WTC11 (cell line): ENCODE measurements around the gene AGAP1. TPM values are rescaled to one million over a fixed set of nuclear protein-coding genes. Genes with fewer than 3 reads are reported as not detected.
A peak's percentile ranks its signal among the peaks of the same experiment; 100 is the strongest.

Source experiments
- ATAC-seq: fragments of 200-7000 bp; cut with Tn5 transposase; 2 replicates; pipeline ENCODE4 v1.10.0; 2021; ENCODE audit warnings: mild to moderate bottlenecking, moderate library complexity
- CTCF ChIA-PET: fragments of 300-600 bp; sonication (Branson Sonifier 250); formaldehyde crosslinking; loops from one replicate; lab custom pipeline; 2021; ENCODE audit warnings: antibody characterized with exemption; lab: Charles Lee
- POLR2A ChIA-PET: fragments of 350-600 bp; sonication (Branson Sonifier 250); formaldehyde crosslinking; loops from one replicate; lab custom pipeline; 2021; ENCODE audit warnings: antibody characterized with exemption; lab: Charles Lee
- DNase-seq: peaks from one replicate; pipeline ENCODE4 v3.0.0; 2021; ENCODE audit warnings: low spot score
- H3K27ac Mint-ChIP-seq: 2 replicates; pipeline ENCODE4 v1.8.0; 2021; ENCODE audit warnings: mixed read lengths
- H3K27me3 Mint-ChIP-seq: 2 replicates; pipeline ENCODE4 v1.8.0; 2021; ENCODE audit warnings: low read depth, mild to moderate bottlenecking, moderate library complexity, mixed read lengths
- H3K36me3 Mint-ChIP-seq: 2 replicates; pipeline ENCODE4 v1.8.0; 2021; ENCODE audit warnings: mixed read lengths
- H3K4me1 Mint-ChIP-seq: 2 replicates; pipeline ENCODE4 v1.8.0; 2022; ENCODE audit warnings: mixed read lengths
- H3K4me3 Mint-ChIP-seq: 2 replicates; pipeline ENCODE4 v1.8.0; 2021; ENCODE audit warnings: mild to moderate bottlenecking, moderate library complexity, mixed read lengths
- H3K9me3 Mint-ChIP-seq: 2 replicates; pipeline ENCODE4 v1.8.0; 2021; ENCODE audit warnings: mixed read lengths
- AR ChIP-seq: fragments of 250-450 bp; sonication (Bioruptor Pico); IDR thresholded peaks from 2 replicates; pipeline ENCODE4 v1.9.0; 2021; ENCODE audit warnings: mild to moderate bottlenecking
- ETV6 ChIP-seq: sonication (generic); formaldehyde crosslinking; IDR thresholded peaks from 2 replicates; pipeline ENCODE4 v1.8.1; 2022; ENCODE audit warnings: mild to moderate bottlenecking, missing genetic modification reagents
- FOXP1 ChIP-seq: sonication (generic); formaldehyde crosslinking; IDR thresholded peaks from 2 replicates; pipeline ENCODE4 v1.8.0; 2022; ENCODE audit warnings: missing genetic modification reagents, mild to moderate bottlenecking, moderate library complexity, borderline replicate concordance
- FOXP4 ChIP-seq: sonication (generic); formaldehyde crosslinking; IDR thresholded peaks from 2 replicates; pipeline ENCODE4 v1.8.0; 2022; ENCODE audit warnings: mild to moderate bottlenecking, missing genetic modification reagents
- GTF2I ChIP-seq: fragments of 250-450 bp; sonication (Bioruptor Pico); conservative IDR thresholded peaks from 2 replicates; pipeline ENCODE4 v1.4.0; 2021; ENCODE audit warnings: mild to moderate bottlenecking
- IRF2 ChIP-seq: sonication (generic); formaldehyde crosslinking; IDR thresholded peaks from 2 replicates; pipeline ENCODE4 v1.8.0; 2022; ENCODE audit warnings: low read depth, missing genetic modification reagents, borderline replicate concordance
- KAT7 ChIP-seq: sonication (generic); formaldehyde crosslinking; IDR thresholded peaks from 2 replicates; pipeline ENCODE4 v1.8.1; 2023; ENCODE audit warnings: missing genetic modification reagents, mild to moderate bottlenecking, borderline replicate concordance
- NFE2L1 ChIP-seq: sonication (generic); formaldehyde crosslinking; IDR thresholded peaks from 2 replicates; pipeline ENCODE4 v1.8.1; 2023; ENCODE audit warnings: missing genetic modification reagents
- PRRX2 ChIP-seq: fragments of 250-450 bp; sonication (Bioruptor Pico); IDR thresholded peaks from 2 replicates; pipeline ENCODE4 v1.8.0; 2021; ENCODE audit warnings: mild to moderate bottlenecking
- TP53 ChIP-seq: sonication (generic); formaldehyde crosslinking; IDR thresholded peaks from 2 replicates; pipeline ENCODE4 v1.8.1; 2023; ENCODE audit warnings: mild to moderate bottlenecking, missing genetic modification reagents
- ZBTB21 ChIP-seq: sonication (generic); formaldehyde crosslinking; IDR thresholded peaks from 2 replicates; pipeline ENCODE4 v1.8.1; 2023; ENCODE audit warnings: mild to moderate bottlenecking, missing genetic modification reagents, borderline replicate concordance
- ZNF317 ChIP-seq: sonication (generic); formaldehyde crosslinking; IDR thresholded peaks from 2 replicates; pipeline ENCODE4 v1.8.1; 2023; ENCODE audit warnings: low read depth, mild to moderate bottlenecking, moderate library complexity, missing genetic modification reagents, borderline replicate concordance
- ZNF512 ChIP-seq: sonication (generic); formaldehyde crosslinking; IDR thresholded peaks from 2 replicates; pipeline ENCODE4 v1.8.1; 2022; ENCODE audit warnings: missing genetic modification reagents, borderline replicate concordance
- total RNA-seq: library from RNA; stranded (reverse); gene quantifications from 3 replicates; pipeline ENCODE4 v1.2.3, GENCODE V29; 2021
- TF ChIP-seq, protein P1 (sequence below): sonication (generic); formaldehyde crosslinking; IDR thresholded peaks from 2 replicates; pipeline ENCODE4 v1.8.0; 2022; ENCODE audit warnings: missing genetic modification reagents
- TF ChIP-seq, protein P2 (sequence below): sonication (generic); formaldehyde crosslinking; IDR thresholded peaks from 2 replicates; pipeline ENCODE4 v1.8.1; 2023; ENCODE audit warnings: mild to moderate bottlenecking, missing genetic modification reagents, moderate library complexity
- TF ChIP-seq, protein P3 (sequence below): sonication (generic); formaldehyde crosslinking; IDR thresholded peaks from 2 replicates; pipeline ENCODE4 v1.8.1; 2023; ENCODE audit warnings: mild to moderate bottlenecking, missing genetic modification reagents, moderate library complexity
- TF ChIP-seq, protein P4 (sequence below): sonication (generic); formaldehyde crosslinking; IDR thresholded peaks from 2 replicates; pipeline ENCODE4 v1.8.0; 2023; ENCODE audit warnings: missing genetic modification reagents

The AGAP1 gene
- total RNA-seq, 1 experiment from 2014 or later, result 49.3 TPM

GRCh38 chr2:235583144-235583543, 89.3 kb downstream of the AGAP1 start (continued):
- TF ChIP-seq, protein P1, sequence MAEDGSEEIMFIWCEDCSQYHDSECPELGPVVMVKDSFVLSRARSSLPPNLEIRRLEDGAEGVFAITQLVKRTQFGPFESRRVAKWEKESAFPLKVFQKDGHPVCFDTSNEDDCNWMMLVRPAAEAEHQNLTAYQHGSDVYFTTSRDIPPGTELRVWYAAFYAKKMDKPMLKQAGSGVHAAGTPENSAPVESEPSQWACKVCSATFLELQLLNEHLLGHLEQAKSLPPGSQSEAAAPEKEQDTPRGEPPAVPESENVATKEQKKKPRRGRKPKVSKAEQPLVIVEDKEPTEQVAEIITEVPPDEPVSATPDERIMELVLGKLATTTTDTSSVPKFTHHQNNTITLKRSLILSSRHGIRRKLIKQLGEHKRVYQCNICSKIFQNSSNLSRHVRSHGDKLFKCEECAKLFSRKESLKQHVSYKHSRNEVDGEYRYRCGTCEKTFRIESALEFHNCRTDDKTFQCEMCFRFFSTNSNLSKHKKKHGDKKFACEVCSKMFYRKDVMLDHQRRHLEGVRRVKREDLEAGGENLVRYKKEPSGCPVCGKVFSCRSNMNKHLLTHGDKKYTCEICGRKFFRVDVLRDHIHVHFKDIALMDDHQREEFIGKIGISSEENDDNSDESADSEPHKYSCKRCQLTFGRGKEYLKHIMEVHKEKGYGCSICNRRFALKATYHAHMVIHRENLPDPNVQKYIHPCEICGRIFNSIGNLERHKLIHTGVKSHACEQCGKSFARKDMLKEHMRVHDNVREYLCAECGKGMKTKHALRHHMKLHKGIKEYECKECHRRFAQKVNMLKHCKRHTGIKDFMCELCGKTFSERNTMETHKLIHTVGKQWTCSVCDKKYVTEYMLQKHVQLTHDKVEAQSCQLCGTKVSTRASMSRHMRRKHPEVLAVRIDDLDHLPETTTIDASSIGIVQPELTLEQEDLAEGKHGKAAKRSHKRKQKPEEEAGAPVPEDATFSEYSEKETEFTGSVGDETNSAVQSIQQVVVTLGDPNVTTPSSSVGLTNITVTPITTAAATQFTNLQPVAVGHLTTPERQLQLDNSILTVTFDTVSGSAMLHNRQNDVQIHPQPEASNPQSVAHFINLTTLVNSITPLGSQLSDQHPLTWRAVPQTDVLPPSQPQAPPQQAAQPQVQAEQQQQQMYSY (CRISPR knock-in tag), result no peak
- TF ChIP-seq FOXP1 (CRISPR knock-in tag) (no peak), AR (no peak), ZNF317 (CRISPR knock-in tag) (no peak), NFE2L1 (CRISPR knock-in tag) (no peak), TP53 (CRISPR knock-in tag) (no peak), ZNF512 (CRISPR knock-in tag) (no peak), ZBTB21 (CRISPR knock-in tag) (no peak), IRF2 (CRISPR knock-in tag) (no peak)

GRCh38 chr2:235583925-235584637, 90.2 kb downstream of the AGAP1 start:
- ATAC-seq, result no peak
- peaks cover 3% of the 10 kb centered on the region; the same call in 1 of the 2 replicates for H3K36me3 Mint-ChIP-seq
- no peak for DNase-seq
- TF ChIP-seq PRRX2 (CRISPR knock-in tag), result no peak
- no peak for TF ChIP-seq GTF2I (CRISPR knock-in tag)
- no peak for TF ChIP-seq KAT7
- TF ChIP-seq, protein P2, sequence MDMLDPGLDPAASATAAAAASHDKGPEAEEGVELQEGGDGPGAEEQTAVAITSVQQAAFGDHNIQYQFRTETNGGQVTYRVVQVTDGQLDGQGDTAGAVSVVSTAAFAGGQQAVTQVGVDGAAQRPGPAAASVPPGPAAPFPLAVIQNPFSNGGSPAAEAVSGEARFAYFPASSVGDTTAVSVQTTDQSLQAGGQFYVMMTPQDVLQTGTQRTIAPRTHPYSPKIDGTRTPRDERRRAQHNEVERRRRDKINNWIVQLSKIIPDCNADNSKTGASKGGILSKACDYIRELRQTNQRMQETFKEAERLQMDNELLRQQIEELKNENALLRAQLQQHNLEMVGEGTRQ, result no peak
- no peak for TF ChIP-seq FOXP4 (CRISPR knock-in tag)
- no peak for TF ChIP-seq ZNF512 (CRISPR knock-in tag)
- no peak for TF ChIP-seq ETV6
- TF ChIP-seq, protein P3, sequence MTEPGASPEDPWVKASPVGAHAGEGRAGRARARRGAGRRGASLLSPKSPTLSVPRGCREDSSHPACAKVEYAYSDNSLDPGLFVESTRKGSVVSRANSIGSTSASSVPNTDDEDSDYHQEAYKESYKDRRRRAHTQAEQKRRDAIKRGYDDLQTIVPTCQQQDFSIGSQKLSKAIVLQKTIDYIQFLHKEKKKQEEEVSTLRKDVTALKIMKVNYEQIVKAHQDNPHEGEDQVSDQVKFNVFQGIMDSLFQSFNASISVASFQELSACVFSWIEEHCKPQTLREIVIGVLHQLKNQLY (CRISPR knock-in tag), result no peak
- TF ChIP-seq, protein P4, sequence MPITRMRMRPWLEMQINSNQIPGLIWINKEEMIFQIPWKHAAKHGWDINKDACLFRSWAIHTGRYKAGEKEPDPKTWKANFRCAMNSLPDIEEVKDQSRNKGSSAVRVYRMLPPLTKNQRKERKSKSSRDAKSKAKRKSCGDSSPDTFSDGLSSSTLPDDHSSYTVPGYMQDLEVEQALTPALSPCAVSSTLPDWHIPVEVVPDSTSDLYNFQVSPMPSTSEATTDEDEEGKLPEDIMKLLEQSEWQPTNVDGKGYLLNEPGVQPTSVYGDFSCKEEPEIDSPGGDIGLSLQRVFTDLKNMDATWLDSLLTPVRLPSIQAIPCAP (CRISPR knock-in tag), result no peak
- TF ChIP-seq, all 79 proteins: peak for 0
- H3K4me3 Mint-ChIP-seq, result no peak overlapping the region
- ChIA-PET CTCF (interaction anchor here (0.6 to 2.3 kb wide), 3 partner anchors 10 to 576 kb away, joined by 3 to 11 read pairs (median 4); no protein-coding TSS in a partner anchor), POLR2A (interaction anchor here (0.6 to 0.7 kb wide), 2 partner anchors 115 to 283 kb away, joined by 3 to 4 read pairs; no protein-coding TSS in a partner anchor)
- peaks cover 71% of the 10 kb centered on the region for H3K4me1 Mint-ChIP-seq
- peak overlapping the region; percentile 44 for H3K27ac Mint-ChIP-seq
- H3K27me3 Mint-ChIP-seq, result no peaks in the 10 kb centered on the region; the same call in 1 of the 2 replicates
- H3K9me3 Mint-ChIP-seq, result peaks cover 4% of the 10 kb centered on the region
